NB4 (cell line): ENCODE data around the gene EMP1.

Source experiments
- DNase-seq: peaks from one replicate; pipeline ENCODE4 v3.0.0; 2010; ENCODE audit warnings: low read depth
- H3K4me3 ChIP-seq: one replicate; pipeline ENCODE4 v1.5.1; 2011; ENCODE audit warnings: mild to moderate bottlenecking, low read depth, low read length, moderate library complexity
- CTCF ChIP-seq: IDR thresholded peaks from one replicate; pipeline ENCODE4 v1.5.1; 2012; ENCODE audit warnings: low read depth, low read length
- MAX ChIP-seq: IDR thresholded peaks from 2 replicates; pipeline ENCODE4 v1.6.1; 2011; ENCODE audit warnings: low read depth, low read length
- MYC ChIP-seq: IDR thresholded peaks from 2 replicates; pipeline ENCODE4 v1.6.1; 2011; ENCODE audit warnings: low read depth, low read length
- POLR2A ChIP-seq: IDR thresholded peaks from 2 replicates; pipeline ENCODE4 v1.6.1; 2011; ENCODE audit warnings: mild to moderate bottlenecking; ENCODE audit not compliant: insufficient read length; ENCODE audit errors: extremely low read depth

The EMP1 gene

GRCh38 chr12:13233830-13234641 lies 37.5 kb downstream of the EMP1 start:
- peak; percentile 79 for TF ChIP-seq CTCF
- no peak for TF ChIP-seq MYC
- no peak overlapping the region for H3K4me3 ChIP-seq
- peak; percentile 57 for DNase-seq

GRCh38 chr12:13238204-13238603 lies 41.7 kb downstream of the EMP1 start:
- no peak overlapping the region for H3K4me3 ChIP-seq
- TF ChIP-seq CTCF (no peak), MYC (no peak), MAX (no peak), POLR2A (no peak)
- no peak for DNase-seq

GRCh38 chr12:13241833-13242488 lies 45.4 kb downstream of the EMP1 start:
- H3K4me3 ChIP-seq, result no peak overlapping the region
- TF ChIP-seq POLR2A (no peak), CTCF (no peak), MYC (no peak), MAX (no peak)
- no peak for DNase-seq

- H3K4me3 ChIP-seq, result no peak overlapping the region
- DNase-seq, result no peak
- TF ChIP-seq POLR2A (no peak), MAX (no peak), MYC (no peak), CTCF (no peak)
Observed at GRCh38 chr12:13242936-13243335, 46.4 kb downstream of the EMP1 start.

GRCh38 chr12:13243516-13244070 lies 47.1 kb downstream of the EMP1 start:
- no peak for TF ChIP-seq CTCF
- no peak for TF ChIP-seq MYC
- no peak for TF ChIP-seq POLR2A
- TF ChIP-seq MAX, result no peak
- no peak for DNase-seq
- no peak overlapping the region for H3K4me3 ChIP-seq
